Mesendoderm (in vitro differentiated cells): Measurements from ENCODE around the gene BMP10.

Experiments used
- DNase-seq: peaks from one replicate; pipeline ENCODE4 v3.0.0; 2013
- H2AK5ac ChIP-seq: 2 replicates; pipeline ENCODE4 v1.6.1; 2013; ENCODE audit warnings: low read length, inconsistent platforms
- H2BK120ac ChIP-seq: 2 replicates; pipeline ENCODE4 v1.6.1; 2013; ENCODE audit warnings: low read depth, mild to moderate bottlenecking, low read length, moderate library complexity, mixed read lengths
- H2BK15ac ChIP-seq: replicated peaks from 2 replicates; pipeline ENCODE4 v1.6.1; 2013; ENCODE audit warnings: low read depth, mild to moderate bottlenecking, moderate library complexity
- H2BK5ac ChIP-seq: 2 replicates; pipeline ENCODE4 v1.6.1; 2013; ENCODE audit warnings: low read length, inconsistent platforms
- H3K18ac ChIP-seq: 2 replicates; pipeline ENCODE4 v1.6.1; 2013; ENCODE audit warnings: mild to moderate bottlenecking, low read length, mixed read lengths
- H3K23ac ChIP-seq: one replicate; pipeline ENCODE4 v1.6.1; 2013; ENCODE audit warnings: low read length
- H3K27ac ChIP-seq: 2 replicates; pipeline ENCODE4 v1.5.1; 2013; ENCODE audit warnings: low read depth, mild to moderate bottlenecking, inconsistent platforms, low read length, moderate library complexity
- H3K27me3 ChIP-seq: 2 replicates; pipeline ENCODE4 v1.6.1; 2013; ENCODE audit warnings: low read length, control low read depth, mild to moderate bottlenecking, inconsistent platforms; ENCODE audit not compliant: insufficient read depth, poor library complexity
- H3K36me3 ChIP-seq: 2 replicates; pipeline ENCODE4 v1.6.1; 2013; ENCODE audit warnings: low read length, inconsistent platforms; ENCODE audit not compliant: control insufficient read depth, insufficient read depth
- H3K4ac ChIP-seq: one replicate; pipeline ENCODE4 v1.6.1; 2013; ENCODE audit warnings: low read depth, mild to moderate bottlenecking, low read length, moderate library complexity
- H3K4me1 ChIP-seq: 2 replicates; pipeline ENCODE4 v1.6.1; 2013; ENCODE audit warnings: low read depth, low read length, inconsistent platforms; ENCODE audit not compliant: control insufficient read depth
- H3K4me2 ChIP-seq: 2 replicates; pipeline ENCODE4 v1.6.1; 2013; ENCODE audit warnings: low read length
- H3K4me3 ChIP-seq: 2 replicates; pipeline ENCODE4 v1.5.1; 2013; ENCODE audit warnings: mild to moderate bottlenecking, low read length
- H3K56ac ChIP-seq: one replicate; pipeline ENCODE4 v1.6.1; 2013; ENCODE audit warnings: low read length
- H3K79me1 ChIP-seq: 2 replicates; pipeline ENCODE4 v1.6.1; 2013; ENCODE audit warnings: low read length, inconsistent platforms
- H3K79me2 ChIP-seq: 2 replicates; pipeline ENCODE4 v1.6.1; 2013; ENCODE audit warnings: mild to moderate bottlenecking, low read length; ENCODE audit not compliant: control insufficient read depth, insufficient read depth
- H3K9ac ChIP-seq: 2 replicates; pipeline ENCODE4 v1.6.1; 2013; ENCODE audit warnings: low read length, inconsistent platforms
- H4K5ac ChIP-seq: one replicate; pipeline ENCODE4 v1.6.1; 2013; ENCODE audit warnings: low read length
- H4K8ac ChIP-seq: one replicate; pipeline ENCODE4 v1.6.1; 2013; ENCODE audit warnings: low read depth, mild to moderate bottlenecking, control low read depth, low read length, moderate library complexity
- WGBS: extraction: QIAGEN DNeasy Blood & Tissue Kit; methylation state at CpG from one replicate; pipeline ENCODE4 v1.1.7; 2013; ENCODE audit warnings: low lambda C conversion rate, missing lambda C conversion rate; ENCODE audit not compliant: insufficient coverage; ENCODE audit errors: extremely low coverage; 5-methylcytosine and 5-hydroxymethylcytosine counted together

The BMP10 gene

DNA sequence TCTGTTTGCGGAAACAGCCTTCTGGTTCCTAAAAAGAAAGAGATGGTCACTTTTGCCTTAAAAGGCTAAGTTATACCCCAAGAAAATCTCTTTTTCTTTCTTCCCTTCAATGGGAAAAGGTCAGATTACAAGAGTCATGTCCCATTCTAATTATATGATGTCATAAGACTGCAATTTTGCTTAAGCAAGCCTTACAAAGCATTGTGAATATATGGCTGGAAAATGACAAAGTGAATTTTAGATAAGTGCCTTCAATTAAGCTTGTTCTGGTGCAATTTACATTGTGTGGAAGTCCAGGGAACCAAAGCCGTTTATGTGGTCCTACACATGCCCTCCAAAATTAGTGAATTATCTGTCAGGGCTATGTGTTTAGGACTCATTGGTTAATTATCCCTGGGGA lies 7.6 kb upstream of the BMP10 start:
- Histone ChIP-seq H3K36me3 (no peaks in the 10 kb centered on the region), H3K79me2 (no peaks in the 10 kb centered on the region), H3K18ac (no peak overlapping the region), H3K23ac (no peak overlapping the region), H2AK5ac (no peak overlapping the region), H3K4me1 (peaks cover 3% of the 10 kb centered on the region), H2BK5ac (no peak overlapping the region), H3K79me1 (no peaks in the 10 kb centered on the region), H4K8ac (no peak overlapping the region), H3K9ac (no peak overlapping the region), H3K27ac (no peak overlapping the region), H2BK120ac (no peak overlapping the region), H3K4ac (no peak overlapping the region), H3K4me2 (no peak overlapping the region), H2BK15ac (no peak overlapping the region), H3K4me3 (no peak overlapping the region), H3K27me3 (no peaks in the 10 kb centered on the region), H3K56ac (no peak overlapping the region), H4K5ac (no peak overlapping the region)
- WGBS, result no CpG with 5 or more reads among the region's 2 CpGs
- DNase-seq, result peak; percentile 24

GRCh38 chr2:68878071-68878711 lies 7.0 kb upstream of the BMP10 start:
- H2BK120ac ChIP-seq, result no peak overlapping the region
- H3K36me3 ChIP-seq, result no peaks in the 10 kb centered on the region
- no peak overlapping the region for H2BK5ac ChIP-seq
- H3K79me2 ChIP-seq, result no peaks in the 10 kb centered on the region
- H3K79me1 ChIP-seq, result no peaks in the 10 kb centered on the region
- H4K5ac ChIP-seq, result no peak overlapping the region
- no peak for DNase-seq
- no CpG with 5 or more reads among the region's 6 CpGs for WGBS
- H3K18ac ChIP-seq, result no peak overlapping the region
- no peak overlapping the region for H2AK5ac ChIP-seq
- H3K27me3 ChIP-seq, result no peaks in the 10 kb centered on the region
- no peak overlapping the region for H3K4me2 ChIP-seq
- H3K56ac ChIP-seq, result no peak overlapping the region
- H3K9ac ChIP-seq, result no peak overlapping the region
- H3K4me1 ChIP-seq, result peaks cover 3% of the 10 kb centered on the region
- no peak overlapping the region for H3K27ac ChIP-seq
- H4K8ac ChIP-seq, result no peak overlapping the region
- H3K4me3 ChIP-seq, result no peak overlapping the region
- H3K23ac ChIP-seq, result no peak overlapping the region
- peak overlapping the region; percentile 79 for H2BK15ac ChIP-seq
- no peak overlapping the region for H3K4ac ChIP-seq

- Histone ChIP-seq H3K4me1 (peaks cover 3% of the 10 kb centered on the region), H3K18ac (no peak overlapping the region), H3K4me2 (no peak overlapping the region), H3K4ac (no peak overlapping the region), H3K27ac (no peak overlapping the region), H3K36me3 (no peaks in the 10 kb centered on the region), H3K56ac (no peak overlapping the region), H2BK120ac (no peak overlapping the region), H4K5ac (no peak overlapping the region), H2AK5ac (no peak overlapping the region), H3K23ac (no peak overlapping the region), H3K79me1 (no peaks in the 10 kb centered on the region), H2BK5ac (no peak overlapping the region), H2BK15ac (no peak overlapping the region), H3K4me3 (no peak overlapping the region), H3K79me2 (no peaks in the 10 kb centered on the region), H3K9ac (no peak overlapping the region), H3K27me3 (no peaks in the 10 kb centered on the region), H4K8ac (no peak overlapping the region)
- DNase-seq, result peak; percentile 77
- WGBS, result no CpG with 5 or more reads among the region's 3 CpGs
These were observed 6.0 kb upstream of the BMP10 start for GRCh38 chr2:68877079-68877772.

DNA sequence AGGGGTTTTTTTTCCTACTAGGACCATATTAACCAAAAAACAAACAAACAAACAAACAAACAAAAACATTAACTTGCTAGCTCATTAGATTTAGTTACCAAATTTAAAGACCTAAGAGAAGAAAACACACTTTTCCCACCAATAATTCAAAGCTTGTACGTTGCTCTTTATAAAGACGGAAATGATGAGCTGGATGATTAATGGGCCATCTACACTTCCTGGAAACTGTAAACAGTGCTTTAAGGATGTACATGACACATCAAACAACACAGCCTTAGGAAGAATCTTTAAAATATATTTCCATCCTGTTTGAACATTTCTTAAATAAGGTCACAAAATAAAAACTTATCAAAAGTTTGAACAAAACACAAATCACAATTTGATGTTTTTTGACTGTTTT lies 982 bp downstream of the BMP10 start:
- Histone ChIP-seq H3K56ac (no peak overlapping the region), H3K9ac (no peak overlapping the region), H2AK5ac (no peak overlapping the region), H2BK5ac (no peak overlapping the region), H2BK15ac (no peak overlapping the region), H4K8ac (no peak overlapping the region), H3K27me3 (no peaks in the 10 kb centered on the region), H3K23ac (no peak overlapping the region), H3K79me1 (no peaks in the 10 kb centered on the region), H3K36me3 (no peaks in the 10 kb centered on the region), H3K4me3 (no peak overlapping the region), H4K5ac (no peak overlapping the region), H3K4me1 (no peaks in the 10 kb centered on the region), H3K27ac (no peak overlapping the region), H3K4me2 (no peak overlapping the region), H3K4ac (no peak overlapping the region), H3K18ac (no peak overlapping the region), H3K79me2 (no peaks in the 10 kb centered on the region), H2BK120ac (no peak overlapping the region)
- no CpG with 5 or more reads among the region's 2 CpGs for WGBS
- no peak for DNase-seq

DNA sequence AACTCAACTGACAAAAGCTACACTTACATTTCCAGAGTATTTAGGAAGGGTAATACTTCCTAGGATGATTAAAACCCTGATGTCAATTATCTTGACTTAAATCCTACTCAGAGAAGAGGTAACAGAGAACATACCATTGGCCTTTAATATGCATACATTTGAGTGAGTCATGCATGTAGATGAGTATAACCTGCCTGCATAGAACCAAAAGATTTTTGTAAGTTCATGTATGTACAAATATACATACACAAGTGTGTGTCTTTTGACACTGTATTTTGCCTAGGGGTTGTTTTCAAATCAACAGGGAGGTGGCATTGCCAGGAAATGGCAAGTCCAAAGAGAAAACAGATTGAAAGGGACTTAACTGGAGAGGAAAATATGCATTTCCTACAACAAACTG lies 6.1 kb downstream of the BMP10 start:
- H3K79me1 ChIP-seq, result no peaks in the 10 kb centered on the region

DNA sequence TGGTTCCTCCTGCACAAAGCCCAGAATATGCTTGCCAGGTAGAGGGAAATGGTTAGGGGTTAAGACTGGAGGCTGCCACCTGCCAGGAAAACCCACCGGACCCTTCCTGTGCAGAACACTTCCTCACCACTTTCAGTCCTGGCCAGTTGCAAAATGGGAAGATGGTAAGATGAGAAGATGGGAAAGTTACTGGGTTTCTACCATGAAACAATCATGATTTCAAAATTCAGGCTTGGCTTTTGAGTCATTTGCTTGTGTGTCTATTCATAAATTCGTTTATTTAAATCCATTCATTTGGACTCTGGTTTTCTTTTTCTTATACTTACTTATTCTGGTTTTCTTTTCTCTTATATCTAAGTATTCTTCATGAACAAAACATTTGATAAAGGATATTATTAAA lies 7.2 kb downstream of the BMP10 start:
- Histone ChIP-seq H3K4me2 (no peak overlapping the region), H3K27me3 (no peaks in the 10 kb centered on the region)
- WGBS, result no CpG with 5 or more reads among the region's 2 CpGs

More for the DNA sequence above, 6.1 kb downstream of the BMP10 start:
- no peak overlapping the region for H3K56ac ChIP-seq
- no peak for DNase-seq
- no peak overlapping the region for H3K9ac ChIP-seq
- no peak overlapping the region for H3K4me3 ChIP-seq
- no peak overlapping the region for H3K4ac ChIP-seq
- no peak overlapping the region for H2AK5ac ChIP-seq
- H3K36me3 ChIP-seq, result no peaks in the 10 kb centered on the region
- H2BK15ac ChIP-seq, result no peak overlapping the region
- no peak overlapping the region for H4K8ac ChIP-seq
- no peaks in the 10 kb centered on the region for H3K4me1 ChIP-seq
- no peak overlapping the region for H3K18ac ChIP-seq
- no peak overlapping the region for H3K23ac ChIP-seq
- no peak overlapping the region for H3K4me2 ChIP-seq
- no peak overlapping the region for H3K27ac ChIP-seq
- no peak overlapping the region for H2BK120ac ChIP-seq
- H2BK5ac ChIP-seq, result no peak overlapping the region
- H4K5ac ChIP-seq, result no peak overlapping the region
- H3K79me2 ChIP-seq, result no peaks in the 10 kb centered on the region
- no peaks in the 10 kb centered on the region for H3K27me3 ChIP-seq

More for the DNA sequence above, 7.2 kb downstream of the BMP10 start:
- Histone ChIP-seq H2AK5ac (no peak overlapping the region), H3K79me2 (no peaks in the 10 kb centered on the region), H2BK15ac (no peak overlapping the region), H3K4ac (no peak overlapping the region), H3K4me1 (no peaks in the 10 kb centered on the region), H3K56ac (no peak overlapping the region), H3K9ac (no peak overlapping the region), H3K23ac (no peak overlapping the region), H2BK5ac (no peak overlapping the region), H3K36me3 (no peaks in the 10 kb centered on the region), H3K4me3 (no peak overlapping the region), H3K27ac (no peak overlapping the region), H3K18ac (no peak overlapping the region), H4K5ac (no peak overlapping the region), H2BK120ac (no peak overlapping the region), H3K79me1 (no peaks in the 10 kb centered on the region), H4K8ac (no peak overlapping the region)
- DNase-seq, result no peak
